ENCODE data around the gene TMEM170A.
A peak's percentile ranks its signal among the peaks of the same experiment; 100 is the strongest.

Gene TMEM170A

DNA sequence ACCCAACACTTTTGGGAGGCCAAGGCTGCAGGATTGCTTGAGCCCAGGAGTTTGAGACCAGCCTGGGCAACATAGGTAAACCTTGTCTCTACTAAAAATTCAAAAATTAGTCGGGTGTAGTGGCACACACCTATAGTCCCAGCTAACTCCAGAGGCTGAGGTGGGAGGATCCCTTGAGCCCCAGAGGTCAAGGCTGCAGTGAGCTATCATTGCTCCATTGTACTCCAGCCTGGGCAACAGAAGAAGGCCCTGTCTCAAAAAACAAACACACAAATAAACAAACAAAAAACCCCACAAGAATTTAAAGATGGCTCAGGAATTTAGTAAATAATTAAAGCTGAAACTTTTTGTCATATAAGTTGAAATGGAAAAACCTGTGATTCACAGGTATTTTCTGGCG is 2.3 kb upstream of the TMEM170A start:
- DNase-seq (ENCODE audit: low read depth) = no peak
- TF ChIP-seq MYC (IDR thresholded peaks at IDR 0.05; ENCODE audit: low read depth, low read length) (no peak), POLR2A (IDR thresholded peaks at IDR 0.05; ENCODE audit: extremely low read depth, insufficient read length) (no peak)
- TF ChIP-seq, protein P1, sequence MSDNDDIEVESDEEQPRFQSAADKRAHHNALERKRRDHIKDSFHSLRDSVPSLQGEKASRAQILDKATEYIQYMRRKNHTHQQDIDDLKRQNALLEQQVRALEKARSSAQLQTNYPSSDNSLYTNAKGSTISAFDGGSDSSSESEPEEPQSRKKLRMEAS (IDR thresholded peaks at IDR 0.05; ENCODE audit: low read depth, low read length) = no peak
- TF ChIP-seq, protein P2, sequence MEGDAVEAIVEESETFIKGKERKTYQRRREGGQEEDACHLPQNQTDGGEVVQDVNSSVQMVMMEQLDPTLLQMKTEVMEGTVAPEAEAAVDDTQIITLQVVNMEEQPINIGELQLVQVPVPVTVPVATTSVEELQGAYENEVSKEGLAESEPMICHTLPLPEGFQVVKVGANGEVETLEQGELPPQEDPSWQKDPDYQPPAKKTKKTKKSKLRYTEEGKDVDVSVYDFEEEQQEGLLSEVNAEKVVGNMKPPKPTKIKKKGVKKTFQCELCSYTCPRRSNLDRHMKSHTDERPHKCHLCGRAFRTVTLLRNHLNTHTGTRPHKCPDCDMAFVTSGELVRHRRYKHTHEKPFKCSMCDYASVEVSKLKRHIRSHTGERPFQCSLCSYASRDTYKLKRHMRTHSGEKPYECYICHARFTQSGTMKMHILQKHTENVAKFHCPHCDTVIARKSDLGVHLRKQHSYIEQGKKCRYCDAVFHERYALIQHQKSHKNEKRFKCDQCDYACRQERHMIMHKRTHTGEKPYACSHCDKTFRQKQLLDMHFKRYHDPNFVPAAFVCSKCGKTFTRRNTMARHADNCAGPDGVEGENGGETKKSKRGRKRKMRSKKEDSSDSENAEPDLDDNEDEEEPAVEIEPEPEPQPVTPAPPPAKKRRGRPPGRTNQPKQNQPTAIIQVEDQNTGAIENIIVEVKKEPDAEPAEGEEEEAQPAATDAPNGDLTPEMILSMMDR (IDR thresholded peaks at IDR 0.05; ENCODE audit: low read depth, low read length) = no peak
- H3K4me3 ChIP-seq (ENCODE audit: low read depth, low read length) = no peak overlapping the region

DNA sequence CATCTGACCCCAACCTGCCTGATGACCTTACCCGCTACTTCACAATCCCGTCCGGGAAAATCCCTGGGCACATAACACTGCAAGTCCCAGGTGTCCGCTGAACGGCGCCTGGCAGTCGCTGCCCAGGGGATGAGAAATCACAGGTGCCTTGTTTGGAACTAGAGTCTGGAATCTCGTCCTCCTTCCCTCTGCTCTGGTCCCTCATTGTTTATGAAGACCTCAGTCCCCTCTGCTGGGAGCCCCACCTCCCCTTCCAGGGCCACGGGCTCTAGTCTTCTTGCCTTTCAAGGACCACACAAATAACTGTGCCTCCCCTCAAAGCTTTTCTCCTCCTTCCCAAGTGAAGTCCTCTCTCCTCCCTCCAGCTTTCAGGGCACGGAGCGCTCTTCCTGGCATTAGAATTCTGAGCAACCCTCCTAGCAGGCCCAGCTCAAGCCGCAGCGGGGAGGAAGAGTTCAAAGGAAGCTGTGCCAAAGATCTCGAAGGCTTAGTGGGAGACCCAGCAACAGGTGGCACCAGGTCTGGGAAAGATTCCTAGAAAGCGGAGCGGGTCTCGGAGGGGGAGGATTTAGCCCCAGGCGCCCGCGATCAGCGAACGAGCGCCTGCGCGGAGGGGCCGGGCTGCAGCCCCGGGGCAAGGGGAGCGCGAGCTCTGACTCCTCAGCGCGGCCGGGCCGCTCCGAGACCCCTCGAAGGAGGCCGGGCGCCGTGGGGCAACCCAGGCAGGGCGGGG is 934 bp downstream of the TMEM170A start:
- H3K4me3 ChIP-seq (ENCODE audit: low read depth, low read length) = peak overlapping the region; percentile 81

DNA sequence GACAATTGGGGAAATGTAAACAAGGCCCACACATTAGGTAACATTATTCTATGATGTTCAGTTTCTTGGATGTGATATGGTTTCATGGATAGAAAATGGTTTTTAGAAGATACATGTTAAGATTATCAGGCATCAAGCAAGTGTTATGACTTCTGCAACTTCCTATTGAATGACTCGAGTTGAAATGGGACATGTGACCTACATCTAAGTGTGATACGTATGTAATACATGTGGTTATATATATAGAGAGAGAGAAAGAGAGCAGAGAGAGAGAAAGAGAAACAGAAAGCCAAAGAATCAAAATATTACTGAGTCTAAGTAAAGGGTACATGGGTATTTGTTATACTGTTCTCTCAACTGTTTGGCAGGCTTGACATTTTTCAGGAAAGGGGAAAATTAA is 1.7 kb downstream of the TMEM170A start:
- no peak for DNase-seq (ENCODE audit: low read depth)

More for the DNA sequence above, 934 bp downstream of the TMEM170A start:
- peak; percentile 50 for DNase-seq (ENCODE audit: low read depth)

DNA sequence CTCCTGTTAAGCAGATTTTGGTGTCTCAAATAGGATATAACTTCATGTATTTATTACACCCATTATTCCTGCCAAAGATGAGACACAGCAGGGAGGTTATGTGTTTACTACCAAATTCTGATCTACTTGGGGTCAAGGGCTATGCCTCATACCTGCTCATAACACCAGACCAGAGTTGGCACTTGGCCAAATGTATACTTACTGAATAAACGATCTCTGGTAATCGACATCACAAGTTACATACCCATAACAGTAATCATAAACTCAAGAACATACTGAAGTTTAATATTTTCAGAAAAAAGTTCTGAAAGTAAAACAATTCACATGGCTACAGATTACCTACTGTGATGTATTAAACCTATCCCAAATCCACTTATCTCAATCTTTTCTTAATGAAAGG is 2.9 kb downstream of the TMEM170A start:
- TF ChIP-seq MYC (IDR thresholded peaks at IDR 0.05; ENCODE audit: low read depth, low read length) = no peak
- TF ChIP-seq, protein P1 (IDR thresholded peaks at IDR 0.05; ENCODE audit: low read depth, low read length) = no peak
- TF ChIP-seq, protein P2 (IDR thresholded peaks at IDR 0.05; ENCODE audit: low read depth, low read length) = no peak
- no peak for TF ChIP-seq POLR2A (IDR thresholded peaks at IDR 0.05; ENCODE audit: extremely low read depth, insufficient read length)
- DNase-seq (ENCODE audit: low read depth) = no peak
- H3K4me3 ChIP-seq (ENCODE audit: low read depth, low read length) = no peak overlapping the region

More for the DNA sequence above, 1.7 kb downstream of the TMEM170A start:
- TF ChIP-seq, protein P2 (IDR thresholded peaks at IDR 0.05; ENCODE audit: low read depth, low read length) = no peak
- TF ChIP-seq POLR2A (IDR thresholded peaks at IDR 0.05; ENCODE audit: extremely low read depth, insufficient read length) (no peak), MYC (IDR thresholded peaks at IDR 0.05; ENCODE audit: low read depth, low read length) (no peak)
- TF ChIP-seq, protein P1 (IDR thresholded peaks at IDR 0.05; ENCODE audit: low read depth, low read length) = no peak
- H3K4me3 ChIP-seq (ENCODE audit: low read depth, low read length) = peak overlapping the region; percentile 81

DNA sequence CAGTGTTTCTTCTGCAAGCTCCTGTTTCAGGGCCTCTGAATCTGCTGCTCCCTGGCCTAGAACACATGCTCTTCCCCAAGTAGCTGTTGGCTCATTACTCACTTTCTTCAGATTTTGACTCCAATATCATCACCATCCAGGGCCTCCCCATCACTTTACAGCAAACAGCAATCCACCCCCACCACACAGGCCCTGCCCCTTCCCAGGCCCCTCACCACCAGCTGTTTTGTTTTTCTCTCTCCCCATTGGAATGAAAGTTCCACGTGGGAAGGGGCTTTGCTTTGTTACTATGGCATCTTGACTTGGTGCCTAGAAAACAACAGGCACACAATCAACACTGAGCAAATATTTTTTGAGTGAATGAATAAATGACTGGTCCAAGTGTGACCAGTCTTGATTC is 4.0 kb downstream of the TMEM170A start:
- H3K4me3 ChIP-seq (ENCODE audit: low read depth, low read length) = no peak overlapping the region

DNA sequence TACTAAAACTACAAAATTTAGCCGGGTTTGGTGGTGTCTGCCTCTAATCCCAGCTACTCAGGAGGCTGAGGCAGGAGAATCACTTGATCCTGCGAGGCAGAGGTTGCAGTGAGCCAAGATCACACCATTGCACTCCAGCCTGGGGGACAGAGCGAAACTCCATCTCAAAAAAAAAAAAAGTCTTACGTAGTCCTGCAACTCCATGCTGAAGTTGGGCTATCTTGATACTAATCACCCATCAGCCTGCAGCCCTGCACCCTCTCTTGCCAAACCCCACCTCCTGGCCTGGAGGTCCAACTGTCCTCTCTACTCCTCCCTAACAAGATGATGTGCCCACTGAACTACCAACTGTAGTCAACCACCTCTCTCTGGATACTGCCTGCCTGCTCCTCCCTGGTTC is 4.8 kb downstream of the TMEM170A start:
- no peak overlapping the region for H3K4me3 ChIP-seq (ENCODE audit: low read depth, low read length)
- TF ChIP-seq, protein P2 (IDR thresholded peaks at IDR 0.05; ENCODE audit: low read depth, low read length) = no peak
- TF ChIP-seq, protein P1 (IDR thresholded peaks at IDR 0.05; ENCODE audit: low read depth, low read length) = no peak
- TF ChIP-seq MYC (IDR thresholded peaks at IDR 0.05; ENCODE audit: low read depth, low read length) (no peak), POLR2A (IDR thresholded peaks at IDR 0.05; ENCODE audit: extremely low read depth, insufficient read length) (no peak)
- DNase-seq (ENCODE audit: low read depth) = no peak

More for the DNA sequence above, 4.0 kb downstream of the TMEM170A start:
- DNase-seq (ENCODE audit: low read depth) = no peak
- TF ChIP-seq, protein P2 (IDR thresholded peaks at IDR 0.05; ENCODE audit: low read depth, low read length) = no peak
- TF ChIP-seq, protein P1 (IDR thresholded peaks at IDR 0.05; ENCODE audit: low read depth, low read length) = no peak
- TF ChIP-seq MYC (IDR thresholded peaks at IDR 0.05; ENCODE audit: low read depth, low read length) = no peak
- no peak for TF ChIP-seq POLR2A (IDR thresholded peaks at IDR 0.05; ENCODE audit: extremely low read depth, insufficient read length)
